DMS114 treated with DMSO at 0.1 percent for 48 hours (cell line): ENCODE results near the gene VSTM2B.
"Not testable (repeated sequence)": the region's sequence is repeated elsewhere in the genome, so short reads cannot be mapped to it uniquely, and the experiment has no call there.

Source experiments
- DNase-seq: peaks from one replicate; lab custom pipeline; 2025; ENCODE audit not compliant: unreplicated experiment; lab: John Stamatoyannopoulos, UW

The VSTM2B gene

GRCh38 chr19:29525901-29526729 lies at the start of gene VSTM2B:
TSS of gene VSTM2B (plus strand) at chr19:29525994. CDS start at chr19:29526584, 590 bp downstream.
- no peak for DNase-seq

GRCh38 chr19:29476528-29476927 lies 49.3 kb upstream of the VSTM2B start:
- no peak for DNase-seq

GRCh38 chr19:29477831-29478577 lies 47.8 kb upstream of the VSTM2B start:
- no peak for DNase-seq

GRCh38 chr19:29478578-29479565 lies 46.9 kb upstream of the VSTM2B start:
- DNase-seq, result no peak

GRCh38 chr19:29479941-29480340 lies 45.9 kb upstream of the VSTM2B start:
- DNase-seq, result no peak

- no peak for DNase-seq
Observed at GRCh38 chr19:29480507-29480906, 45.3 kb upstream of the VSTM2B start.

- DNase-seq, result no peak
Observed at GRCh38 chr19:29482855-29483640, 42.7 kb upstream of the VSTM2B start.

GRCh38 chr19:29483641-29483920 lies 42.2 kb upstream of the VSTM2B start:
- no peak for DNase-seq

- DNase-seq, result no peak
Observed at GRCh38 chr19:29483944-29484581, 41.7 kb upstream of the VSTM2B start.

- DNase-seq, result no peak
Observed at GRCh38 chr19:29484876-29485275, 40.9 kb upstream of the VSTM2B start.

- DNase-seq, result no peak
Observed at GRCh38 chr19:29485293-29485692, 40.5 kb upstream of the VSTM2B start.

GRCh38 chr19:29486961-29487360 lies 38.8 kb upstream of the VSTM2B start:
- not testable (repeated sequence) for DNase-seq

GRCh38 chr19:29487432-29487831 lies 38.4 kb upstream of the VSTM2B start:
- DNase-seq, result no peak

GRCh38 chr19:29488316-29488715 lies 37.5 kb upstream of the VSTM2B start:
- DNase-seq, result no peak

GRCh38 chr19:29489172-29489951 lies 36.4 kb upstream of the VSTM2B start:
- DNase-seq, result no peak

- DNase-seq, result no peak
Observed at GRCh38 chr19:29491491-29491890, 34.3 kb upstream of the VSTM2B start.

GRCh38 chr19:29491995-29492577 lies 33.7 kb upstream of the VSTM2B start:
- DNase-seq, result no peak

- DNase-seq, result no peak
Observed at GRCh38 chr19:29492769-29493168, 33.0 kb upstream of the VSTM2B start.

GRCh38 chr19:29495091-29495490 lies 30.7 kb upstream of the VSTM2B start:
- DNase-seq, result no peak
